GM18526 (cell line): Measurements from ENCODE around the gene AMBP.

Source experiments
- POLR2A ChIP-seq: IDR thresholded peaks from 3 replicates; pipeline ENCODE4 v1.6.1; 2011; ENCODE audit not compliant: insufficient read length; ENCODE audit errors: extremely low read depth

Gene AMBP

DNA sequence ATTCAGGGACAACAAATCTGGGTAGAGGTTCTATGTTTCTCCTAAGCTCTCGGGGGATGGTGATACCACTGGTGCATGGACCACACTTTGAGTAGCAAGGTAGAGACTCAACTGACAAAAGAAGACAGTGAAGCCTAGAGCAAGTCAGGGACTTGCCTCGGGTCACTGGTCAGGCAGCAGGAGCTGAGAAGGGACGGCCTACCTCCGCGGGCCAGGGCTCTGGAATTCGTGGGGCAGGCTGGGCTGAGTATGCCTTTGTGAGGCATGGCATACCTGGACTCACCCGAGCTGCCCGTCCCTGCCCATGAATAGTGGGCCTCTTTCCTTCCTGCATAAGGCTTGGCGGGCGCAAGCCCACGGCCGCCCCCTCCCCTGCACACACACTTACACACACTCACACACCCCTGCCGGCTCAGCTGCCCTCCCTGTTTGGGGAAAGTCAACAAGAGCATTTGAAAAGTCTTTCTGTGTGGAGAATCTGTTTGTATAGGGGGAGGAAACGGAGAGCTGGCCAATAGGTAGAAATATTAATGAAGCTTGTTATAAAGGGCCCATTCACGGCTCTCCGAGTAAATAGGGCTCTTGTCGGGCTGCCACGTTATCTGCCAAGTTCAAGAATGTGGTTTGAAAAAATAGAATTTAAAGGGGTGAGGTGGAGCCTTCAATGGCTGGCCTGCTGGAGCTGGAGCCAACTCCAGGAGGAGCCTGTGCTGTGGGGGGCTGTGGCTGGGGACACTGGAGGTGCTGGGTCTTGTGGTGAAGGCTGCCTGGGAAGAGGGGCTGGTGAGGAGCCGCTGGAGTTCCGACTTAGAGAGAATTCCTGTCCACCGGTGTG lies 40.1 kb upstream of the AMBP start:
- no peak for TF ChIP-seq POLR2A

DNA sequence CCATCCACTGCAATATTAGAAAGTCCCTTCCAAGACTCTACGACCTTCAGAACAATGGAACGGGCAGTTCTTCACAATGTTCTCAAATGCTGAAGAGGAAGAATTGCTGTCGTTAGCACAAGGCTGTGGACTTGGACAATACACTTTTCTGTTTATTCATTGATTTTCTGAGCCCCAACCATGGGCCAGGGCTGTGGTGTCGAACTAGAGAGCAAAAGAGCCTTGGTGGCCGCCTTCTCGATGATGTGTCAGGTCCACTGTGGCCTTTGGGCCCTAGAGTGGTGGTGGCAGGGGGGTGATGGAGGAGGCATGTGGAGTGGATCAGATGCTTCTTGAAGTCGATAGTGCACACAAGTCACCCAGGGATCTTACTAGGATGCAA lies 39.5 kb upstream of the AMBP start:
- TF ChIP-seq POLR2A, result no peak

DNA sequence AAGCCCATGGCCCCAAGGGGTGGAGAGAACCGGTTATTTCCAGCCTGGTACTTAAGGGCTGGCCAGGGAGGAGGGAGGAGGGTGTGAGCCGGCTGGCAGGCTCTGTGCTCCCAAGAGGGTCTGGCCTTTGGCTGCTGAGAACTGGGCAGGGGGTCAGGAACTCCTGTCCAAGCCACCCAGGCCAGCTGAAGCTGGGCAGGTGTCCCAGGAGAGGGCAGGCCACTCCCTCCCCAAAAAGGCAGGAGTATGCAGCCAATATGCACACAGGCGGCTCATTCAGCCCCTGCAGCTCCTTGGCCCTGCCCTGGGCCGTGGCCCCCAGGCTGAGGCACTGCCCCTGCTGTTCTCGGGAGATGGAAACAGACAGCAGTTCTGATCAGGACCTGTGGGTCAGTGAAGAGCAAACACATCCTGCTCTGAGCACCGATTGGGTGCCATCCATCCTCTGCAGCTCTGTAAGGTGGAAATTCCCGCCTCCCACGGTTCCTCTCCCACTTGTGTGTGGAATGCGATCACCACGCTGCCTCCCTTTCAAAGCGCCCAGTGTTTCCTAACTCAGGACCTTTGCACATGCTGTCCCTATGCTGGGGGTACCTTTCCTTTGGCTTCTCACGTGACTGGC lies 38.1 kb upstream of the AMBP start:
- TF ChIP-seq POLR2A, result no peak

DNA sequence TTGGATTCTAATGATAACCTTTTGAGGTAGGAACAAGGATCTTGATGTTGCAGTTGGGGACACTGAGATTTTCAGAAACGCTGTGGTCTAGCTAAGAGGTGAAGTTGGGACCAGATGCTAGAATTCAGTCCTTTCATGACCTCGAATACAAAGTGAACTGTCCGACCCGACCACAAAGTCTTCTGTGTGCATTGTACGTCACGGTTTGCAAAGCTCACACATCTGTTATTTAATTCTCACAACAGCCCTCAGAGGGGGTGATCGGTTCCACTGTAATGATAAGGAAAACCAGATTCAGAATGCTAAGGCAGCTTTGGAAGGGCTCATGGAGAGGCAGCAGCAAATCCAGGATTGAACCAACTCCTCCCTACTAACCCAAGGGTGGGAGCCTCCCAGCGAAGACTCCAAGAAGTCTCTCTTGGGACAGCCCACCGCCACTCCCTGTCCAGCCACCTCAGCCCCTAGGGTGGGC lies 37.6 kb upstream of the AMBP start:
- no peak for TF ChIP-seq POLR2A

DNA sequence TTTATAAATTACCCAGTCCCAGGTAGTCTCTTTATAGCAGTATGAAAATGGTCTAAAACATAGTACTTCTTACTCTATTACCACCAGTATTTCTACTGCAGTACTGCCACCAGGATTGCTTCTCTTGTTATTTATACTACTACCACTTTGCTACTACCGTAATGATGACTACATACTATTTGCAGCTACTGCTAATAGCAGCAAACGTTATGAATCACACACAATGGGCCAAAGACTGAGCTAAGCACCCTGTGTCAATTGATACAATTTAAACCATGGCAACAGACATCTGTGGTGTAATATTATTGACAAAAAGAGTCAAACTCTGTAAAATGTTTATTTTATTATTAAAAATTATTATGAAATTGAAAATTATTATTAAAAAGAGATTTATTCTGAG lies 36.3 kb upstream of the AMBP start:
- TF ChIP-seq POLR2A, result no peak

DNA sequence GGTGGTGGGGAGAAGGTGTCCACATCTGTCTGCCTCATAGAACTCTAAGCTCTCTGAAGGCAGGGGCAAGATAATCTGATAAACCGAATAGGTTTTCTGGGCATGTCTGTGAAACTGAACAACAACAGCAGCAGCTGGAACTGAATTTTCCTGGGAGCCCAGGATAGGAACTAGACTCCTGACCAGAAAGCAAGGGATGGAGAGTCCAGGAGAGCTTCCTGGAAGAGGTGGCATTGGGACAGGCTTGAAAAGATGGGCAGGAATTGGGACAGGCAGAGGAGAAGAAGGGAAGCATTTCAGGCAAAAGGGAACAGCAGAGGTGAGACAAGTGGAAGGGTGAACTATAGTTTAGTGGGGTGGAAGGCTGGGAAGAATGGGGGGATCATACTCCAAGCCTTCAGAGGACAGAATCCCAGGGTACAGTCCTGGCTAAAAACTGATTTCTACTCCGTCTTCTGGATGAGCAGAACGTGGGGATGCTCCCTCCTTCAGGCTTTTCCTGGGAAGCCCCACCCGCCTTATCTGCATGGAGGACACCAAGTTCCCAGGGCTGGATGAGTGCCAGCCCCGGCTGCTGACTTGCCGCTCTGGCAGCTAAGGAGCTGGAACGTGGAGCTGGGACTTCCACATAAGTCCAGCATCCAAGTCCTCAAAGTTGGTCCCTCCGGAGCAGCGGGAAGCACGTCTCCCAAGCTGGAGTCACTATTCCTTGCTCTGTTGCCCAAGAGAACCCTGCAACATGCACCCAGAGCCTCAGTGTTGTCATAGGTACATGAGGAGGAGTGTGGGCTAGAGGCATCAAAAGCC lies 34.9 kb upstream of the AMBP start:
- no peak for TF ChIP-seq POLR2A

DNA sequence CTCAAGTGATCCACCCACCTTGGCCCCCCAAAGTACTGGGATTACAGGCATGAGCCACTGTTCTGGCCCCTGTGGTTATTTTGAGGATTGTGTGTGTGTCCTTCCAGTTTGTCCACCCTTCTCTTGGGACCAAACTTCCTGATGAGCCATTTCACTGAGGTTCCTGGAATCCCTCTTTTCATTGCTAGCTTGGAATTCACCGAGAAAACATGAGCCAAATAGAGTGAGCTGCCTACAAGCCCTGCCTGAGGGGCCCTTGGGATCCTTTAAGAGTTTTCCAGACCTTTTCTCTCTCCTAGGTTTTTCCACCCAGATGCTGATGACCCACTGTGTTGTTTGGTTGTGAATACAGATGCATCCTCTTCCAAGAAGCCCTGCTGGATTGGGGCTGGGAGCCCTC lies 34.2 kb upstream of the AMBP start:
- TF ChIP-seq POLR2A, result no peak

DNA sequence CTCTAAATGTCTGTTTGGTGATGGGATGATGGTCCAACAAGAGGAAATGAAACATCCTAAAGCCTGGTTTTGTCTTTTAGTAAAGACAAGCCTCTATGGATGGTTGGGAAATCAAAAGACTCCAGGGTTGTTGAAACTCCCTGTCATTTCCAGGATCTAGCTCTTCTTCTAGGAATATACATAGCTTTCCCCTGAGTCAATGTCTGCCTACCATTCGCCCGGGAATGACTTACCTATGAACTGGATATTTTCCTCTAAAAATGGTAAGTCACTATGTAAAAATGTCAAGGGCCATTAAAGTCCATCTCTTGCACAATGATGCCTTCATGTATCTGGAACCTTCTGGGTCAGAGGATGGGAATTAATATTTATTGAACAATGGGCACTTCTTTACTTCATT lies 32.1 kb upstream of the AMBP start:
- TF ChIP-seq POLR2A, result no peak

DNA sequence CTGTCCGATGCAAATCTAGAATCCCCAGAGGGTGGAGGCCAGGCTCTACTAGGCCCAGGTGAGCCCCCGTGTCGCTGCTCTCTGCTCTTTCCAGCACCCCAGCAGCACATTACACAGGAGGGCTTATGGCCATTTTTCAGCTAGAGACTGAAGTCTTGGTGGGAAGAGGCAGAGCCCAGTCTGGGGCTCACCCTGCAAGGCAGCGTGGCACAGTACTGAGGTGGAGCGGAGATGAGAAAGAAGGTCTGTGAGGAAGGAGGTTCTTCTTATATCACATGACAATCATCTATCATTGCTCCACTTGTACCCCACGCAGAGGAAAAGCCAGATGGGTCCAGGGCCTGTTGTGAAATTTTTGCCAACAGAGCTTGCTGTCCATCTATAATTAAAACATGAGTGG lies 31.0 kb upstream of the AMBP start:
- TF ChIP-seq POLR2A, result no peak

DNA sequence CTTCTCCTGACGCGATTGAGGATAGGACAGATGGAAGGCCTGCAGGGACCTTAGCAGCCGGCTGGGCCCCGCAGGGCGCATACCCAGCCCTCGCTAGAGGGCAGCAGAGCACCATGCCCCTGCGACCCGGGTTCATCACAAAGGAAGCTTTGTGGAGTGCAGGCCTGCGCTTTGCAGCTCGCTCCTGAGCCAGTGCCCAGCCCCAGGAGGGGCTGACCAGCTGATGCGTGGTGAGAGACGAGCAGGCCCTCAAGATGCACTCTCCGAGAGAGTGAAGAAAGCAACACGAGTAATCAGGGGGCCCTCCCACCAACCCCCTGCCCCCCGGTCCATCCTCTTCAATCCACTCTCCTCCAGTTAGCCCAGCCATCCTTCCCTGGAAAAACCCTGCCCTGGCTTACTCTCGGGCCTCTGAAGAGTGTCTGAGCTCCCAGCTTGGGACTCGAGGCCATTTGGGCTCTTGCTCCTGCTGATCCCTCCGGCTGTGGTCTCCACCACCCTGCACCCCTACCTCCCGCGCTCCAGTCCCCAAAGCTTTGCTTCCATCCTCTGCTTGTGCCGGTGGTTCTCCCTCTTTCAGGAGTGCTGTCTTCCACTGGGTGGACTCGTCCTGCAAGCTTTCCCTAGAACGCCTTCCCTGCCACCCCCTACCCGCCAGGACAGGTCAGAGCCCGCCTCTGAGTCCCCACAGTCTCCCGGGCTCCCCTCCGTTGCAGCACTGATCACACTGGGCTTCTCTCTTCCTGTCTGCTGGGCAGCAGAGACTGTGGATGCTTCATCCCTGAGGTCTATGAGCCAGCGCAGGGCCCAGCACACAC lies 30.1 kb upstream of the AMBP start:
- TF ChIP-seq POLR2A, result no peak

DNA sequence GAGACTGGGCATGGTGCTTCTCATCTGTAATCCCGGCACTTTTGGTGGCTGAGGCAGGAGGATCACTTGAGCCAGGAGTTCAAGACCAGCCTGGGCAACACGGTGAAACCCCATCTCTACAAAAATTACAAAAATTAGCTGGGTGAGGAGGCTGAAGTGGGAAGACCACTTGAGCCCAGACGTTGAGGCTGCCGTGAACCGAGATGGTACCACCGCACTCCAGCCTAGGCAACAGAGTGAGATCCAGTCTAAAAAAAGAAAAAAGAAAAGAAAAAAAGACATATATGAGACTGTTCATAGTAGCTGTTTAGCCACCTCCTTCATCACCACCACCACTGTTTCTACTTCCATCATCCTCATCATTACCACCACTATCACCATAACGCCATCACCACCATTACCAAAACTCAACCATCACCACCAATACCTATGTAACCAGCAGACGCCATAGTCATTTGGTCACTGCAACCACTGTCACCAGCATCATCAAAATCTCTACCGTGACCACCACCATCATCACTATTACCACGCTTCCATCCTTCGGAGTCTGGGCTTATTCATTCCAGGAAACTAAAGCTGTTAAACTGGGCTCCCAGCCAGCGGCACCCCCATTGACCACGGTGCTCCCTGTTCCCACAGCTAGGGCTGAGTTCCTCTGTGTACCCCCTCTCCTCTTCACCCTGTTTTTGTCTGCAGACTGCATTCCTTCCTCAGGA lies 29.3 kb upstream of the AMBP start:
- TF ChIP-seq POLR2A, result no peak

DNA sequence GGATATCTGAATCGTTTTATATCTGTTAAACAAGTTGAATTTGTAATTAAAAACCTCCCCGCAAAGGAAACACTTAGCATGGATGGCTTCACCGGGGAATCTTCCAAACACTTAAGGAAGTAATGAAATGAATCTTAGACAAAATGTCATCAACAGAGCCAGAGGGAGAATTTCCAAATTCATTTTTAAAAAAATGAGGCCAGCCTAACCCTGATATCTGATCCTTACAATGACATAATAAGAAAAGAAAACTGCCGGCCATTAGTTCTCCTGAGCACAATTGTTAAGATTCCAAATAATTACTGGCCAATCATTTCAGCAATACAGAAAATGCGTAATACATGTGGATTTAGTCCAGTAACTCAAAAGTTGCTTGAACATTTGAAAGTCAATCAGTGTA lies 27.1 kb upstream of the AMBP start:
- TF ChIP-seq POLR2A, result no peak

DNA sequence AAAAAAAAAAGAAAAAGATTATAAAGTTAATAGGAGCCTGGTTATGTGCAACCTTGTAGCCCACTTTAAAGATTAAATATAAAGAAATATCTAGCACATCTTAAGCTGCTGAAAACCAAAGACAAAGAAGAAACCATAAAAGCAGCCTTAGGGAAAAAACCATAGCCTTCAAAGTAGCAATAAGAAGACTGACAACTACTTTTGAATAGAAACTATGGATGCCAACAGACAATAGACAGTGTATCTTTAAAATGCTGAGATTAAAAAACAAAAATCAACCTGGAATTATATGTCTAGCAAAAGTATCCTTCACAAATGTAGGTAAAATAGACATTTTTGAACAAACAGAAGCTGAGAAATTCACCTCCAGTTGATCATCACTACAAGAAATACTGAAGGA lies 24.4 kb upstream of the AMBP start:
- no peak for TF ChIP-seq POLR2A

DNA sequence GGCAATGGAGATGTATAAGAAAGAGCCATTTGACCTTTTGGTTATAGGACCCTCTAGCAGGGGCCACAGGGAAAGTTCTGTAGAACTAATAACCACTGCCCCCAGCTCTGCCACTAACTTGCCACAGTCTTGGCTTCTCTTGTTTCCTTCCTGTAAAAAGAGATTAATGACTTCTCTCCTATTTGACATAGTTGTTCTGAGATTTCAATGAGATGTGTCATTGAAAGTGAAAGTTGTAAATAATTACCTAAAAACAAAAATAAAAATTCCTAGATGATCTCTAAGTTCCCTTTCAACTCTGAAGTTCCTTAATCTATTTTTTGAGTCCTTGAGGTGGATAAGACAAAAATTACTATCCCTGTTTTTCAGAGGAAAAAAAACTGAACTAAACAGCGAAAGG lies 22.4 kb upstream of the AMBP start:
- no peak for TF ChIP-seq POLR2A
